Cerebellar cortex (tissue), 1 donor: ENCODE data around the gene N4BP2L2.

Experiments
- DNase-seq: peaks from one replicate; pipeline ENCODE4 v3.0.0-alpha.2; 2015; ENCODE audit warnings: low spot score

The N4BP2L2 gene

DNA sequence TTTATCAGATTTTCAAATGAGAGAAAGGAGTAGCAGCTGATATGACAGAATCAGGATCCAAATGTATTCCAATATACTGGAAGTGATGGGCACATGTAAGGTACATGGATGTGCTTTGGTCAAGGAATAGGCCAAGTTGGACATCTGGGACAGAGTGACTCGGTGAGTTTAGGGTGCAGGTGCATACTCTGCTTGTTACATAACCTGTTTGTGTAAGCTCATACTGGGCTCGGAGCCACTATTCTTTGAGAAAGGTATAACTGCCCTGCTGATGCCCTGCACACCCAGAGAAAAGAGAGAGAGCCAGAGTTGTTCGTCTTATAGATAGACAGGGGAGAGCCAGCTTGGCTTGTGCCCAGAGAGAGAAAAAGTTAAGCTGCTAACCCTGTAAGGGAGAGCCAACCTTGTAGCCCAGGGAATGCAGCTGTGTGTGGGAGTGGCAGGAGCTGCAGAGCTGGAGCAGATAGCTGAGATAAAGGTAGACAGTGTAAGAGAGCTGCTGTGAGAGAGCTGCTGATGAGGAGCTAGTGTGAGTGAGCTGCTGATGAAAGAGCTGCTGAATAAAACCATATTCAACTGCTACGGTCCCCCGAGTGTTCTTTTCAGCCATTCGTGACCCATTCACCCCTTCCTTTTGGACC is 70.0 kb downstream of the N4BP2L2 start:
- DNase-seq: no peak

DNA sequence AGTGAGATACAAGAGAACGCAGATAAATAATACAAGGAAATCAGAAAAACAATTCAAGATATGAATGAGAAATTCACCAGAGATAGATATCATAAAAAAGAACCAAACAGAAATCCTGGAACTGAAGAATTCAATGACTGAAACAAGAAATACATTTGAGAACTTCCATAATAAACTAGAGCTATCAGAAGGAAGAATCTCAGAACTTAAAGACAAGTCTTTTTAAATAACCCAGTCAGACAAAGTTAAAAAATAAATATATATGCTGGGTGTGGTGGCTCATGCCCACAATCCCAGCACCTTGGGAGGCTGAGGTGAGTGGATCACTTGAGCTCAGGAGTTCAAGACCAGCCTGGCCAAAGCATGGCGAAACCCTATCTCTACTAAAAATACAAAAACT is 82.0 kb downstream of the N4BP2L2 start:
- DNase-seq: no peak

DNA sequence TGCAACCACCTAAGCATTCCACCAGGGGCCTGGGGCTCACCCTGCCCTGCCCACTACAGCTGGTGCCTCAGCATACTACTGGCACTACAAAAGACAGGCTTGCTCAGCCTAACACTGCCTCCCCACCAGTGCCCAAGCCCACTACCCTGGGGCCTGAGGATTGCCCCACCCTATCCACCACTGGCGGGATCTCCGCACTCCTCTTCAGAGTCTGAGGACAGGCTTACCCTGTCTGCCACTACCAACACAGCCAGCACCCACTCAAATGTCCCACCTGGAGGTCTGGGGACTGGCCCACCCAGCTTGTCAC is 83.0 kb downstream of the N4BP2L2 start:
- DNase-seq: no peak

DNA sequence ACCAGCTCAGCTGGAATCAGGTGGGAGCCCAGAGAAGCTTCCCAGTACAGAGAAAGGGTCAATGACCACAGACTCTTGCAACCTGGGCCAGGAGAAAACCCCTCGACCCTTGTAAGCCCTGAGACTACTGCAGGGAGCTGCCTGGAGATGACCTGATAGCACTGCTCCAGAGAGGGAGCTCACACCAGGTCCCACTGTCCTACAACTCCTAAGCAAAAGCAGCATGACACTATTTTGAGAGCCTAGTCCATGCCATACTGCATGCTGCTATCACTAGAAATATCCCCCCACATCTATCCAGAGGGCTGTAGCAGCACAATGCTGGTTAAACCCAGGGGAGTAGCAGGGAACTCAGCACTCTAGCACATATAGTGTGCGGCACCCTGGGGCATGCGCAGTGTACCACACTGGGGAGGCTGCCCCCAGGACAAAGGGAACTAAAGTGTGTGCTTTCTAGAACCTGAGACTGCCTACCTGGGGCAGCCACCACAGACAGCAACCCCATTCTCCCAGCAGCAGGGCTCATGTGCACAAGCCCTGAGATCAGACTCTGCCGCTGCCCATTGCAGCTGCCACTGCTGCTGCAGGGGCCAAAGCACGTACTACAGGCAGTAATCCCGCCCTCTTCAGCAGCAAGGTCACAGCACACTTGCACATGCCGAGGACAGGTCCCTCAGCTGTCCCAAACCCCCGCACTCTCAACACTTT is 83.6 kb downstream of the N4BP2L2 start:
- no peak for DNase-seq

- no peak for DNase-seq
Observed at GRCh38 chr13:32453981-32454380, 84.6 kb downstream of the N4BP2L2 start.

DNA sequence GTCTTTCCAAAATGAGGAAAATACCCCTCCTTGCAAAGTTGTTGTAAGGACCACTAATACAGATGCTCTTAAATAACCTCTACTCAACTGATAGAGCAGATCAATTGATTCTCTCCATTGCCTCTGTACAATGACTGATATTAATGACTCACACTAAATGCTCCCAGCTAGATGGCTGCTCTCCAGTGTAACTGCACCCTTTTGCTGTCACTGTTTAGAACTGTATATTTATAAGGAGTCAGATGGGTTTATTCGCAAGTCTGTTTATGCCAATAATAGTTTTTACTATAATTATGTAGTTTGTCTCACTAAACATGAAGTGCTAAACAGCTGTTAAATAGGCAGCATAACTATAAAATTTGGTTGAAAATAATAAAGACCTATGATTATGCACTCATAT is 89.6 kb downstream of the N4BP2L2 start:
- no peak for DNase-seq

DNA sequence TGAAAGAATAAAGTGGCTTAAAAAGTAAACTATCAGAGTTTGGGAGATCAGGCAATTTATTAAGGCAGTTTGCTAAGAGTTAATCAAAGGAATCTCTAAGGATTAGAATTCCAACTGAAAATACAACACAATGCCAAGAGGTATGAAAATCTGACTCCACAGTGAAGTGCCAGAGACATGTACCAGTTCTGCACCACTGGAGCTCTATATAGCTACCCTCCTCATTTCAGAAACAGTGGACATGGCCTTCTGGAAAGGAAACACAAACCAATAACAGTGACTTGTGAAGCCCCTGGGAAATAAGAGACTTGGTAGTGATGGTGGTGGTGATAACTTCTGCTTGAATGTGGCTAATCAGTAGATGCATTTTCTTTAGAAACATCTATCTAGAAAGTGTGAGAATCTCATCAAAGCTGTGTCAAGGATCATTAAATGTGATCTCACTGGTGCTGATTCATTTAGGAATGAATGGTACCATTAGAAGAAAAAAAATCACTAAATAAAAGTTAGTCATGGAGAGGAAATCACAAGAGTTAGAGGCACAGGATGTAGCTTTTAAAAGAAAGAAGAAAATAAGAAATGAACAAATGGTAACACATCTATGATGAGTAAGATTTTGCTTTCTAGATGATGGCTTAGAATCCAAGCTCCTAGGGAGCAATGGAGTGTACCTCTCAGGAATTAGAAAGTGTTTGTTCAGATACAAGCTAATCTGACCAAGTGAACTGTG is 90.5 kb downstream of the N4BP2L2 start:
- DNase-seq: no peak

DNA sequence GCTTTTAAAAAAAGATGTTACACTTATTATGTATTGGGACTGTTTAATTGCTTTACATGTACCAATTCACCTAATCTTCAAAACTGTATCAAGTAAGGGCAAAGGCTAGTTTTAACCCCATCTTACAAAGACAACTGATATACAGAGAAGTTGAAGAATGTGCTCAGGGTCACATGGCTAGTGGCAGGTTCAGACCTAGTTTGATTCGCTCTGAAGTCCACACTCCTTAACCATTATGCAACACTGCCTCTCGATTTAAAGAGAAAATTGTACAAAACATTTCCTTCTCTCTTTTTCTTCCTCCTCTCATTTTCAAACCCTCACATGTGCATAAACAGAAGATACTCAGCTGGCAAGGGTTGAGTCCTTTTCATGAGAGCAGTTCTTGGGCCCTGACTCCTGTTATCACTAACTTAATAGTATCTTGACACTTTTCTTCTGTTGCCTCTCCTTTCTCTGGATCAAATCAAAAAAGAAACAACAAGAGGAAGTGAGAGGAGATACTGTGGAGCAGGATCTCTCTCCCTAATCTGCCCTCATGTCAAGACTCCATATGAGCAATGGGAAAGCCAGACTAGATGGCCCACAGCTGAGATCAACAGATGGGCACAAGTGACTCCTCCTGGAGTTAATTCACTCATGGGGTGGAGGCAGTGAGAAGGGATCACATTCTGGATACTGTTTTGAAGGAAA is 91.7 kb downstream of the N4BP2L2 start:
- DNase-seq: no peak

DNA sequence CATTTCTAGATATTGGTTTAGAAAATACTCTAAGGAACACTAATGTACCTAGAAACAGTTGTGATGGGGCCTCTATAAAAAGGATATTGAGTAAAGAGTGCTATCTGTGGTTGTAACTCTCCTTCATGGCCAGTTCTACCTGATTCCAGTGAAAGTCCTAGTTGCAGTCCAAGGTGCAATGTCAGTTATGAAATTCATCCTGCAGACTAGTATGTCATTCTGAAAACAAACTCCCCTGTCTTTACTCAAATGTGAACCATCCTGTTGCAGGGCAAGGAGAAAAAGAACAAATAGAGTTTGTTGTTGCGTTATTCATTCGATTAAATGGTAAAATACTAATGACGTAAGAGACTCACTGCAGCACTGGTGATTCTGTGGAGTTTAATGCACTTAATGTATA is 92.4 kb downstream of the N4BP2L2 start:
- no peak for DNase-seq

DNA sequence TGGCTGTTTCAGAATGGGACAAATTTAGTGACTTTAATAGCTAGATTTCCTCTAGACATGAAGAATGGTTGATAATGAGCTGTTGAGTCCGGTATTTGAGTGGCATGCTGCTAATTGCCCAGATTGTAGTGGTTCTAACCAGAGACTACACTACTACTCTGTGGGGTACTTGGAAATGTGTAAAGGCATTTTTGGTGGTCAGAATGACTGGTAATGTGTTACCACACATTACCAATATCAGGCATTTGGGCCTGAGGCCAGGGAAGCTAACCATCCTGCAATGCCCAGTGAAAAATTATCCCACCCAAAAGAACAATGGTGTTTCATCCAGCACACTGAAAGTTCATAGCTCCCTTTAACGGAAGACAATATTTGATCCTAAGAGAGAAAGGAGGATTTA is 93.1 kb downstream of the N4BP2L2 start:
- no peak for DNase-seq

DNA sequence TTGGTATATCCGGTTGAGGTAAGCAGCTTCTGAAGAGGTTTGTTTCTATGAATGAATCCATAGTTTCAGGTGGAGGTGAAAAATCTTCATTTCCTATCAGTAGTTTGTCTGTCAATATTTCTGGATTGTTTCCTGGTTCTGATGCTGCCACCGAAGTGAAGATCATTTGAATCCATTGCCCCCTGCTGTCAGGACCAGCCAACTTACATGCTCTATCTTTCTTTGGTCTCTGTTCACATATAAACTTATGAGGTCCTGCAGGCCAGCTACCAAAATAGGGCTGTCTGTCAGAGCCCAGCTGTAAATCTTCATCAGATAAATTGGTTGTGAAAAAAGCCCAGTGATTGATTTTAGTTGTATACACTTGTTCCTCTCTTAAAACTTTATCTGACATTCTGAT is 95.5 kb downstream of the N4BP2L2 start:
- peak; percentile 8 for DNase-seq

GRCh38 chr13:32438871-32439270 is 99.7 kb downstream of the N4BP2L2 start:
- DNase-seq: no peak

DNA sequence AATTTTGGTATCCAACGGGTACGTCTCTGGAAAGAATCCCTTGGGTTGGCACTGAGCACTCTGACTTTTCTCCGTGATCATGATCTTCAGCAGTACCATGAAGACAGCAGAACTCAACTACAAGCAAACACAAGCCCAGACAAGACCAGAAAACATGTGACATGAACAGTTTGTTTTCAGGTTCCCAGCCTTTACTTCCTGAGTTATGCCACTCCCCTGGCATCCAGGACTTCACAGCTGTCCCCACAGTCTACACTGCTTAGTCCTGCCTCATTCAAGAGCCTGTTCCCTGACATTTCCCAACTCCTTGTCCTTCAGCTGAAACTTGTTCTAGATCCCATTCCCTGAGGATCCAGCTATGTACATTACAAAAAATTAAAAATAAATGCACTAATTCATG is 105.7 kb downstream of the N4BP2L2 start:
- no peak for DNase-seq

DNA sequence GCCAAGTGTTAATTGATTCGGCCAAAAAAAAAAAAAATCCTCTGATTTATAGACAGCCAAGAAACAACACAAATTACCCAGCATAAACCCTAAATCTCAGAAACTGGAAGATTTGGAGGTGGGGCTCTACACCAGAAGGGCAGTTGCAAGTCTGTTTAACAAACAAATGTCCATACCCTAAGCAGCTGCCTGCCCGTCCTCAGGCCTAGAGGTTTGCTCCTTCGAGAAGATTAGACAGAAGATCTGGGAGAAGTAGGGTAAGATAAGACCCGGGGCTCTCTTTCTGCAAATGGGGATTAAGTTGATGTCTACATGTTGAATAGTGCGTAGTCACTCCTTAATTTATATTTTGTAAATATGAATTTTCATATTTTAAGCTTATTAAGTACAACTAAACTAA is 107.2 kb downstream of the N4BP2L2 start:
- DNase-seq: no peak

DNA sequence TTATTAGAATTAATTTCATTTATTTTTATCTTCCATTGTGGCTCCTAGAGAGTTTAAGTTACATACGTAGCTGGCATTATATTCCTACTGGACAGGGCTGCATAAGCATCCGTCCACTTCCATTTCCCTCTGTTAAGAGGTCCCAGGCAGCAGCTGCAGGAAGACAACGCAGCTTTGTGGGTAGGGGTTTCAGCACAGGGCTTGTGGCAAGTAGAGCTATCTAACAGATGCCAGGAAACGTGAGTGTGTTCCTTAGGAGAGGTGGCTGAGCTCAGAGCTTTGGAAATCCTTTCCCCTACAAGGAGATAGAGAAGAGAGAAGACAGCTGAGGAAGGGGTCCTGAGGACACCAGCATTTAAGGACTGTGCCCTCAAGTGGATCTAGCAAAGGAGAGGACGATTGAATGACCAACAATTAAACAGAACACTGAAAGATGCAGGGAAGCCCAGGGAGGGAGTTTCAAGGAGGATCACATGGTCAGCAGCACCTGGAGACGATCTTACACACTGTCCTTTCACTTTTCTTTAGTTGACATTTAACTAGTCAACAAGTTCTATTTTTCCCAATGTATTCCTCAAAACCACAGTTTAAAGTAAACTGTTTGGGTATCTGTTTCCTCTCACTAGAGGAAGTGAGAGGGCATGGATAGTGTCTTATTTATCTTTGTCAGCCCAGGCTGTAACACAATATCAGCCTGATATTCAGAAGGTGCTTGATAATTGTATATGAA is 108.4 kb downstream of the N4BP2L2 start:
- no peak for DNase-seq

DNA sequence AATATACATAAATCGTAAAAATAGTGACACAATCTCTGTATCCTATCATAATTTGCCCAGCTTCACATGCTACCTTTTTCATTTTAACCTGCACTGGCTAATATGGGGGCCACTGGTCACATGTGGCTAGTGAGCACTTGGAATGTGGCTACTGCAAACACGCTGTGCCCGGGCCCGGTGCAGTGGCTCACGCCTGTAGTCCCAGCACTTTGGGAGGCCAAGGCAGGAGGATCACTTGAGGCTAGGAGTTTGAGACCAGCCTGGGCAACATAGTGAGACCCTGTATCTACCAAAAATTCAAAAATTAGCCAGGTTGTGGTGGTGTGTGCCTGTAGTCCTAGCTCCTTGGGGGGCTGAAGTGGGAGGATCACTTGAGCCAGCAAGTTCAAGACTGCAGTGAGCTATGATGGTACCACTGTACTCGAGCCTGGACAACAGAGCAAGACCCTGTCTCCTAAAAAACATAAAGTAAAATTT is 109.1 kb downstream of the N4BP2L2 start:
- DNase-seq: no peak

DNA sequence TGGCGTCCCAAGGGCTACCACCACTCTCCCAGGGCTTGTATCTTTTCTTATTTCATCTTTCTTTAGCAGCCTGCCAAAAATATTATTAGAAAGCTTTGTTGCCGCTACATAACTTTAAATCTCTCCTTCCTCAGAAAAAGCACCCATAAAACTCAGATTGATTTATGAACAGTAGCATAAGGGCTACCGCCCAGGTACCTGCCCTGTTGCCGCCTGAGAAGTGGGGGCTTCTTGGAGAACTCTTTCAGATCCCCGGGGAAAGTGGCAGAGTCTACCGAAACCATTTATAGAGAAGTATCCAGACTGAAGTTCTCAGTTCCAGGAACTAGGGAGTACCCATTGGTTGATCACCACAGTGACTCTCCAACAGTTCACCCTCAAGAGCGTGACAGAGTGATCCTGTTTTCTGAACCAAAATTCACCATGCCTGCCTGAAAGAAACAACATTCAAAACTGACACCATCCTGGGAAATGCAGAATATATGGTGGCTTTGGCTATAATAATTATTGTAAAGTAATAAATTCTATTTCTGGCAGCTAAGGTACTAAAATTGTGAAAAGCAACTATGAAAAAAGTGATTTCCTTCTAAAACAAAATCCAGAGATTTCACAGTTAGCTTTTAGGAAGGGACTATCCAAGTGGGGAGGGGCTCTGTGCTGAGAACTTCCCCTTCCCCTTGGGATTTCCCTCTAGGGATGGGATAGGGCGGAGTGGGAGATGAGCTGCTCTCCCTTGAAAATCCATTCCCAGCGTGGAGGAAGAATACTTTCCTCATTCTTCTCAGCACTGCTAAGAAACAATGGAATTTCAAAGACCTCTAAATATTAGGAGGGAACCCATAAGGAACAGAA is 109.8 kb downstream of the N4BP2L2 start:
- no peak for DNase-seq

DNA sequence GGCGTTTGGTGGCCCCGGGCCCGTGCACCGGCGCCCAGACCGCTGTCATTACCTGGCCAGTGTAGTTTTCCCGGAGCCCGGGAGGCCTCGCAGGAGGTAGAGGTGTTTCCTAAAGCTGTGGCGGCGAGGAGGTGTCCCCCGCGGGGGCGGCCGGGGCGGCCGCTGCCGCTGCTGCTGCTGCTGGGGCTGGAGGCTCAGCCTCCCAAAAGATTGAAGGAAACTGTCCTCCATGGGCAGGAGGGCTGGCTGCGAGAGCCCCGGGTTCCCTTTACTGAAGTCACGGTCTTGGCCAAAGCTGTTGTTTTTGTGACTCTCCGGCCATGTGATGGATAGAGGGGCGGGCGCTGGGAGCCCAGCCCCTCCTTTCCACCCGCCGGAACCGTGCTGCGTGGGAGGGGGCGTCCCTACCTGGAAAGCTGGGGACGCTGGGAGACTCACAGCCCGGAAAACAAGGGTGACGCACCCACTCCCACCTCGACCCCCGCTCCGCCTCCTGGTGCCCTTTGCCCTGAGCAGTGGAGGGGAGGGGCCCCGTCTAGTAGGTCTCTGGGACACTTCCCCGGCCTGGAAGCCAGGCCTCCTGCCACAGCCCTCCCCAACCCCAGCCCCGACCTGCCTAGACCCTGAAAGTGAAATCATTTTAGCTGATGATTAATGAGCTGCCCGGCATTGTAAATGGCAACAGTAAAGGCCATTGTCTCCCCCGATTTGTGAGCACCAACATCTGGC is 110.6 kb downstream of the N4BP2L2 start, which contains the start of gene N4BP2L1:
TSS of gene N4BP2L1 (minus strand) at position 279 of the 729 bp plus-strand sequence. CDS start at position 231, 48 bp downstream.
- peak; percentile 66 for DNase-seq

DNA sequence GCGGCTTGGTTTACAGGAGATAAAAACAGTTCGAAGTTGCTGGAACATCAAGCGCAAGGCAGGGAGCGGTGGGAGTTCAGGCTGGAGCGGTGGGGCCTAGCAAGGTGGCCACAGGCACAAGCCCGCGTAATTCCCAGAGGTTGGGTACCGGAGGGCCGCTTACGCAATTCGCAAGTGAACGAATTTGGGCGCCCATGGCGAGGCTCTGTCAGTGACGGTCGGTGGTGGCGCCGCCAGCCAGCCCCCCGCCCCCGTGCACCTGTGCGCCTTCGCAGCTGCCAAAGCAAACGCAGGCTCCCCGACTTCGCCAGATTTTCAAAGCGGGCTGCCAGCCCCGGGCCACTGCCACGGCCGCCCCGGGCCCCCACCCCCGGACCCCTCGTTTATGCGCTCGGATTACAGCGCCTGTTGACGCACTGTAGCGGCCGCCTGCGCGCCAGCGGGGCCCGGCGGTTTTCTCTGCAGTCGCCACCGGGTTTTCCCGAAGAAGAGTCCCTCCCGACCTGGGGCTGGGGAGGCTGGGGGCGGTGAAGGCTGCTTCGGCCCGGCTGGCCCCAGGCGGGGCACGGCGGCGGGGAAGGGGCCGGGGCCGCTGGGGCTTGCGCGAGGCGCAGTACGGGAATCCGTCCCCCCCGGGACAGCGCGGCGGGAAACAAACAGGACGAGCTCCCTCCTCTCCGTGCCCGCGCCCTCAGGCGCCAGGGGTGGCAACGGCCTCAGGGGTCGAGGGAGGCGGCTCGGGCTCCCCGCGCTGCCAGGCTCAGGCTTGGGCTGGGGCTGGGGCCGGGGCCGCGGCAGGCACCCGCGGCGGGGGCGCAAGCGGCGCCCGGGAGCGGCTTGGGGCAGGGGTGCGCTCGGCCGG is 111.4 kb downstream of the N4BP2L2 start:
- DNase-seq: no peak
